WTC11 (cell line): ENCODE results near the gene SGPL1. TPM values are rescaled to one million over a fixed set of nuclear protein-coding genes. Genes with fewer than 3 reads are reported as not detected.

Source experiments
- ATAC-seq: fragments of 200-7000 bp; cut with Tn5 transposase; 2 replicates; pipeline ENCODE4 v1.10.0; 2021; ENCODE audit warnings: mild to moderate bottlenecking, moderate library complexity
- CTCF ChIA-PET: fragments of 300-600 bp; sonication (Branson Sonifier 250); formaldehyde crosslinking; loops from one replicate; lab custom pipeline; 2021; ENCODE audit warnings: antibody characterized with exemption; lab: Charles Lee
- POLR2A ChIA-PET: fragments of 350-600 bp; sonication (Branson Sonifier 250); formaldehyde crosslinking; loops from one replicate; lab custom pipeline; 2021; ENCODE audit warnings: antibody characterized with exemption; lab: Charles Lee
- DNase-seq: peaks from one replicate; pipeline ENCODE4 v3.0.0; 2021; ENCODE audit warnings: low spot score
- H3K27ac Mint-ChIP-seq: 2 replicates; pipeline ENCODE4 v1.8.0; 2021; ENCODE audit warnings: mixed read lengths
- H3K27me3 Mint-ChIP-seq: 2 replicates; pipeline ENCODE4 v1.8.0; 2021; ENCODE audit warnings: low read depth, mild to moderate bottlenecking, moderate library complexity, mixed read lengths
- H3K36me3 Mint-ChIP-seq: 2 replicates; pipeline ENCODE4 v1.8.0; 2021; ENCODE audit warnings: mixed read lengths
- H3K4me1 Mint-ChIP-seq: 2 replicates; pipeline ENCODE4 v1.8.0; 2022; ENCODE audit warnings: mixed read lengths
- H3K4me3 Mint-ChIP-seq: 2 replicates; pipeline ENCODE4 v1.8.0; 2021; ENCODE audit warnings: mild to moderate bottlenecking, moderate library complexity, mixed read lengths
- H3K9me3 Mint-ChIP-seq: 2 replicates; pipeline ENCODE4 v1.8.0; 2021; ENCODE audit warnings: mixed read lengths
- CBFB ChIP-seq: sonication (generic); formaldehyde crosslinking; IDR thresholded peaks from 2 replicates; pipeline ENCODE4 v1.8.1; 2022; ENCODE audit warnings: mild to moderate bottlenecking, low read depth, missing genetic modification reagents
- CREM ChIP-seq: sonication (generic); formaldehyde crosslinking; IDR thresholded peaks from 2 replicates; pipeline ENCODE4 v1.8.1; 2022; ENCODE audit warnings: mild to moderate bottlenecking, missing genetic modification reagents, moderate library complexity
- ESRRA ChIP-seq: sonication (generic); formaldehyde crosslinking; IDR thresholded peaks from 2 replicates; pipeline ENCODE4 v1.8.1; 2022; ENCODE audit warnings: mild to moderate bottlenecking, missing genetic modification reagents, borderline replicate concordance
- FOXK1 ChIP-seq: sonication (generic); formaldehyde crosslinking; IDR thresholded peaks from 2 replicates; pipeline ENCODE4 v1.8.0; 2022; ENCODE audit warnings: mild to moderate bottlenecking, moderate library complexity, missing genetic modification reagents
- GTF2I ChIP-seq: fragments of 250-450 bp; sonication (Bioruptor Pico); conservative IDR thresholded peaks from 2 replicates; pipeline ENCODE4 v1.4.0; 2021; ENCODE audit warnings: mild to moderate bottlenecking
- IRF2 ChIP-seq: sonication (generic); formaldehyde crosslinking; IDR thresholded peaks from 2 replicates; pipeline ENCODE4 v1.8.0; 2022; ENCODE audit warnings: low read depth, missing genetic modification reagents, borderline replicate concordance
- NR1H2 ChIP-seq: sonication (generic); formaldehyde crosslinking; IDR thresholded peaks from 2 replicates; pipeline ENCODE4 v1.9.0; 2021; ENCODE audit warnings: mild to moderate bottlenecking, moderate library complexity, missing genetic modification reagents
- NR2C2 ChIP-seq: sonication (generic); formaldehyde crosslinking; IDR thresholded peaks from 2 replicates; pipeline ENCODE4 v1.8.0; 2022; ENCODE audit warnings: mild to moderate bottlenecking, missing genetic modification reagents
- NR3C1 ChIP-seq: sonication (generic); formaldehyde crosslinking; conservative IDR thresholded peaks from 2 replicates; pipeline ENCODE4 v1.8.1; 2023; ENCODE audit warnings: low read depth, mild to moderate bottlenecking, missing genetic modification reagents
- OVOL2 ChIP-seq: fragments of 250-450 bp; sonication (Bioruptor Pico); IDR thresholded peaks from 2 replicates; pipeline ENCODE4 v1.9.0; 2021; ENCODE audit warnings: mild to moderate bottlenecking, borderline replicate concordance
- SP1 ChIP-seq: sonication (generic); formaldehyde crosslinking; conservative IDR thresholded peaks from 2 replicates; pipeline ENCODE4 v1.8.1; 2022; ENCODE audit warnings: missing genetic modification reagents
- TCF7 ChIP-seq: sonication (generic); formaldehyde crosslinking; IDR thresholded peaks from 2 replicates; pipeline ENCODE4 v1.8.0; 2022; ENCODE audit warnings: mild to moderate bottlenecking, low read depth, missing genetic modification reagents, moderate library complexity
- ZNF121 ChIP-seq: sonication (generic); formaldehyde crosslinking; IDR thresholded peaks from 2 replicates; pipeline ENCODE4 v1.8.0; 2023; ENCODE audit warnings: missing genetic modification reagents
- ZNF219 ChIP-seq: sonication (generic); formaldehyde crosslinking; IDR thresholded peaks from 2 replicates; pipeline ENCODE4 v1.8.0; 2023; ENCODE audit warnings: missing genetic modification reagents, mild to moderate bottlenecking, borderline replicate concordance
- ZNF671 ChIP-seq: fragments of 250-450 bp; sonication (Bioruptor Pico); IDR thresholded peaks from 2 replicates; pipeline ENCODE4 v1.8.0; 2021; ENCODE audit warnings: mild to moderate bottlenecking
- total RNA-seq: library from RNA; stranded (reverse); gene quantifications from 3 replicates; pipeline ENCODE4 v1.2.3, GENCODE V29; 2021
- TF ChIP-seq, protein P1 (sequence below): sonication (generic); formaldehyde crosslinking; IDR thresholded peaks from 2 replicates; pipeline ENCODE4 v1.8.1; 2023; ENCODE audit warnings: mild to moderate bottlenecking, missing genetic modification reagents, moderate library complexity
- TF ChIP-seq, protein P2 (sequence below): sonication (generic); formaldehyde crosslinking; IDR thresholded peaks from 2 replicates; pipeline ENCODE4 v1.8.0; 2022; ENCODE audit warnings: mild to moderate bottlenecking, missing genetic modification reagents
- TF ChIP-seq, protein P3 (sequence below): sonication (generic); formaldehyde crosslinking; IDR thresholded peaks from 2 replicates; pipeline ENCODE4 v1.8.1; 2022; ENCODE audit warnings: low read depth, missing genetic modification reagents, borderline replicate concordance
- TF ChIP-seq, protein P4 (sequence below): sonication (generic); formaldehyde crosslinking; IDR thresholded peaks from 2 replicates; pipeline ENCODE4 v1.8.1; 2023; ENCODE audit warnings: mild to moderate bottlenecking, missing genetic modification reagents, borderline replicate concordance
- TF ChIP-seq, protein P5 (sequence below): fragments of 200-600 bp; IDR thresholded peaks from 2 replicates; pipeline ENCODE4 v1.8.0; 2022; ENCODE audit warnings: antibody characterized with exemption
- TF ChIP-seq, protein P6 (sequence below): fragments of 250-450 bp; sonication (Bioruptor Pico); IDR thresholded peaks from 2 replicates; pipeline ENCODE4 v1.9.0; 2021; ENCODE audit warnings: moderate library complexity, mild to moderate bottlenecking, inconsistent platforms, borderline replicate concordance

SGPL1 gene
- total RNA-seq, 1 experiment from 2014 or later = 44.6 TPM

DNA sequence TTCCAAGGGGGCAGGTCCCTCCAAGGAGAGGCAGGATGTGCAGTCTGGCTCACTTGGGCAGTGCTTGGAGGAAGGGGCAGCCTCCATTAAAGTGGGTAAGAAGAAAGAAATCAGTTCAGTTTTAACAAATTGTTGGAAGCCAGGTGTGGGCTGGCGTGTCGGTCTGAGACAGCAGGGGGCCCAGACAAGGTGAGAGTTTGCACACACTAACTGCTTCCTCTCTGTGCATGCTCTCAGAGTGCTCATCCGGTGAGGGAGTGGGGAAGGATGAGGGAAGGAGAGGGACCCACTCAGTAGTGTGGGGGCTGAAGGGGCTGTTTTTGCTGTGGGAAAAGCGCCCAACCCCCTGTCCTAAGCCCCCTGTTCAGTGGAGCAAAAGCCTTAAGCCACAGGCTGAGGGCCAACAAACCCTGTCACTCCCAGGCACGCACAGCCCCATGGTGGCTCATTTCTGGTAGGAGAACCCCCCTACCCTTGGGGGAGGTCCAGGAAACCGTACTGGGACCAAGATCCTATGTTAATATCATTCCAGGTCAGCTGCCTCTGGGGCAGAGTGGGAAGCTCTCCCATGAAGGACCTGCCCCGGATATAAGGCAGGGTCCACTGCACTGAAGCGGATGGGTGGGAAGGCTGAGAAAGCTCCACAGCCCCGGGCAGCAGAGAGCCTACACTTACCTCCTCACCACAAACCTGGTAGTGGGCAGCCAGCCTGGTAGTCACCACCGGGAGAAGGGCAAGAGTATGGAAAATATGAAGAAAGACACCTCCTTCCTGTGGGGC lies 77.7 kb downstream of the SGPL1 start:
- Mint-ChIP-seq H3K27me3 (no peaks in the 10 kb centered on the region; the same call in 1 of the 2 replicates), H3K4me1 (peaks cover 43% of the 10 kb centered on the region), H3K36me3 (no peaks in the 10 kb centered on the region), H3K9me3 (peaks cover 10% of the 10 kb centered on the region), H3K27ac (no peak overlapping the region), H3K4me3 (no peak overlapping the region)
- DNase-seq (no peak), ATAC-seq (0 out of 2 replicates have a peak, but pooled peaks have one; percentile 6)
- CTCF ChIA-PET = interaction anchor here (0.5 to 2.7 kb wide), 4 partner anchors 10 to 434 kb away, joined by 3 to 14 read pairs (median 3); no protein-coding TSS in a partner anchor
- TF ChIP-seq, protein P1, sequence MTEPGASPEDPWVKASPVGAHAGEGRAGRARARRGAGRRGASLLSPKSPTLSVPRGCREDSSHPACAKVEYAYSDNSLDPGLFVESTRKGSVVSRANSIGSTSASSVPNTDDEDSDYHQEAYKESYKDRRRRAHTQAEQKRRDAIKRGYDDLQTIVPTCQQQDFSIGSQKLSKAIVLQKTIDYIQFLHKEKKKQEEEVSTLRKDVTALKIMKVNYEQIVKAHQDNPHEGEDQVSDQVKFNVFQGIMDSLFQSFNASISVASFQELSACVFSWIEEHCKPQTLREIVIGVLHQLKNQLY (CRISPR knock-in tag) = no peak
- TF ChIP-seq, protein P2, sequence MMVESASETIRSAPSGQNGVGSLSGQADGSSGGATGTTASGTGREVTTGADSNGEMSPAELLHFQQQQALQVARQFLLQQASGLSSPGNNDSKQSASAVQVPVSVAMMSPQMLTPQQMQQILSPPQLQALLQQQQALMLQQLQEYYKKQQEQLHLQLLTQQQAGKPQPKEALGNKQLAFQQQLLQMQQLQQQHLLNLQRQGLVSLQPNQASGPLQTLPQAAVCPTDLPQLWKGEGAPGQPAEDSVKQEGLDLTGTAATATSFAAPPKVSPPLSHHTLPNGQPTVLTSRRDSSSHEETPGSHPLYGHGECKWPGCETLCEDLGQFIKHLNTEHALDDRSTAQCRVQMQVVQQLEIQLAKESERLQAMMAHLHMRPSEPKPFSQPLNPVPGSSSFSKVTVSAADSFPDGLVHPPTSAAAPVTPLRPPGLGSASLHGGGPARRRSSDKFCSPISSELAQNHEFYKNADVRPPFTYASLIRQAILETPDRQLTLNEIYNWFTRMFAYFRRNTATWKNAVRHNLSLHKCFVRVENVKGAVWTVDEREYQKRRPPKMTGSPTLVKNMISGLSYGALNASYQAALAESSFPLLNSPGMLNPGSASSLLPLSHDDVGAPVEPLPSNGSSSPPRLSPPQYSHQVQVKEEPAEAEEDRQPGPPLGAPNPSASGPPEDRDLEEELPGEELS (CRISPR knock-in tag) = no peak
- TF ChIP-seq CREM (CRISPR knock-in tag) (no peak), FOXK1 (CRISPR knock-in tag) (no peak)
- POLR2A ChIA-PET = no interaction called here

DNA sequence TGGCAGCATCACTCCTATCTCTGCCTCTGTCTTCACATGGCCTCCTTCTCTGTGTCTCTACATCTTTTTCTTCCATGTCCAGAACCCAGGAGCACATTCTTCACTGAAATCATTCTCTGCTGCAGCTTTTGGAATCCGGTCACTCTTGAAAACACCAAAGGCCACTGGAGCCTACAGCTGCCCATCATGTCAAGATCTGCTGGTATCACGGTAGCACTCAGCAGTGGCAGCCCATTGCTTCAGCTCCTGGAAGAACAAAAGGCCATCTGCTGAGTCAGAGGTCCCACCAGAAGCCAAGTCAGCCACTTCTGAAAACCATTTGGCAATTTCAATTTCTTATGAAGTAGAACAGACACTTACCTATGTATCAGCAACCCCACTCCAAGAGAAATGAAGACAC lies 78.7 kb downstream of the SGPL1 start:
- Mint-ChIP-seq H3K9me3 (peaks cover 10% of the 10 kb centered on the region), H3K4me1 (peaks cover 35% of the 10 kb centered on the region), H3K27ac (no peak overlapping the region), H3K36me3 (no peaks in the 10 kb centered on the region), H3K4me3 (no peak overlapping the region), H3K27me3 (no peaks in the 10 kb centered on the region; the same call in 1 of the 2 replicates)
- no peak for DNase-seq
- ChIA-PET POLR2A (no interaction called here), CTCF (interaction anchor here (1.0 to 2.7 kb wide), 2 partner anchors 9 to 120 kb away, joined by 3 to 14 read pairs; no protein-coding TSS in a partner anchor)
- ATAC-seq = no peak
- TF ChIP-seq NR3C1 (CRISPR knock-in tag) (no peak), NR2C2 (CRISPR knock-in tag) (no peak), CBFB (CRISPR knock-in tag) (no peak), GTF2I (CRISPR knock-in tag) (no peak), ZNF219 (CRISPR knock-in tag) (no peak), NR1H2 (CRISPR knock-in tag) (no peak), TCF7 (CRISPR knock-in tag) (no peak)

DNA sequence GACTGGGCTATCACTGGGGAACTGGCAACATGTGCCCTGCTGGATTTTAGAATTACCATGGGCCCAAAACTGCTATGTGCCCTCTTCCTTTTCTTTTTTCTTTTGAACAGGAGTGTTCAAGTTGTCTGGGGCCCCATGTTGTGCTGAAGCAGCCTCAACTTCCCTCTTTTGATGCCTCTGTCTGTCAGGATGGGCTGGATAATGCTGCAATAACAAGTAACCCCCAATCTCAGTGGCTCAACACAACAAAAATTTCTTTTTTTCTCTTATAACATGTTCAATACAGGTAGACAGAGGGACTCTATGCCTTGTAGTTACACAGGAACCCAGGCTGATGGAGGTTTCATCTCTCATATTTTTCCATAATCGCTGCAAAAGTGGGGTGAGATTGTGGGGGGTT lies 80.8 kb downstream of the SGPL1 start:
- no peak overlapping the region for H3K4me3 Mint-ChIP-seq
- POLR2A ChIA-PET = no interaction called here
- H3K27me3 Mint-ChIP-seq = no peaks in the 10 kb centered on the region; the same call in 1 of the 2 replicates
- H3K4me1 Mint-ChIP-seq = peaks cover 20% of the 10 kb centered on the region
- no peaks in the 10 kb centered on the region for H3K36me3 Mint-ChIP-seq
- CTCF ChIA-PET = interaction anchor here (0.8 kb wide), 1 partner anchor 28 kb away, joined by 3 read pairs; no protein-coding TSS in a partner anchor
- ATAC-seq (no peak), DNase-seq (no peak)
- peaks cover 10% of the 10 kb centered on the region for H3K9me3 Mint-ChIP-seq
- no peak overlapping the region for H3K27ac Mint-ChIP-seq
- TF ChIP-seq, protein P3, sequence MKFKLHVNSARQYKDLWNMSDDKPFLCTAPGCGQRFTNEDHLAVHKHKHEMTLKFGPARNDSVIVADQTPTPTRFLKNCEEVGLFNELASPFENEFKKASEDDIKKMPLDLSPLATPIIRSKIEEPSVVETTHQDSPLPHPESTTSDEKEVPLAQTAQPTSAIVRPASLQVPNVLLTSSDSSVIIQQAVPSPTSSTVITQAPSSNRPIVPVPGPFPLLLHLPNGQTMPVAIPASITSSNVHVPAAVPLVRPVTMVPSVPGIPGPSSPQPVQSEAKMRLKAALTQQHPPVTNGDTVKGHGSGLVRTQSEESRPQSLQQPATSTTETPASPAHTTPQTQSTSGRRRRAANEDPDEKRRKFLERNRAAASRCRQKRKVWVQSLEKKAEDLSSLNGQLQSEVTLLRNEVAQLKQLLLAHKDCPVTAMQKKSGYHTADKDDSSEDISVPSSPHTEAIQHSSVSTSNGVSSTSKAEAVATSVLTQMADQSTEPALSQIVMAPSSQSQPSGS (CRISPR knock-in tag) = no peak
- no peak for TF ChIP-seq OVOL2 (CRISPR knock-in tag)
- TF ChIP-seq ESRRA = no peak
- TF ChIP-seq SP1 = no peak
- no peak for TF ChIP-seq ZNF121 (CRISPR knock-in tag)
- no peak for TF ChIP-seq ZNF671
- TF ChIP-seq, protein P4, sequence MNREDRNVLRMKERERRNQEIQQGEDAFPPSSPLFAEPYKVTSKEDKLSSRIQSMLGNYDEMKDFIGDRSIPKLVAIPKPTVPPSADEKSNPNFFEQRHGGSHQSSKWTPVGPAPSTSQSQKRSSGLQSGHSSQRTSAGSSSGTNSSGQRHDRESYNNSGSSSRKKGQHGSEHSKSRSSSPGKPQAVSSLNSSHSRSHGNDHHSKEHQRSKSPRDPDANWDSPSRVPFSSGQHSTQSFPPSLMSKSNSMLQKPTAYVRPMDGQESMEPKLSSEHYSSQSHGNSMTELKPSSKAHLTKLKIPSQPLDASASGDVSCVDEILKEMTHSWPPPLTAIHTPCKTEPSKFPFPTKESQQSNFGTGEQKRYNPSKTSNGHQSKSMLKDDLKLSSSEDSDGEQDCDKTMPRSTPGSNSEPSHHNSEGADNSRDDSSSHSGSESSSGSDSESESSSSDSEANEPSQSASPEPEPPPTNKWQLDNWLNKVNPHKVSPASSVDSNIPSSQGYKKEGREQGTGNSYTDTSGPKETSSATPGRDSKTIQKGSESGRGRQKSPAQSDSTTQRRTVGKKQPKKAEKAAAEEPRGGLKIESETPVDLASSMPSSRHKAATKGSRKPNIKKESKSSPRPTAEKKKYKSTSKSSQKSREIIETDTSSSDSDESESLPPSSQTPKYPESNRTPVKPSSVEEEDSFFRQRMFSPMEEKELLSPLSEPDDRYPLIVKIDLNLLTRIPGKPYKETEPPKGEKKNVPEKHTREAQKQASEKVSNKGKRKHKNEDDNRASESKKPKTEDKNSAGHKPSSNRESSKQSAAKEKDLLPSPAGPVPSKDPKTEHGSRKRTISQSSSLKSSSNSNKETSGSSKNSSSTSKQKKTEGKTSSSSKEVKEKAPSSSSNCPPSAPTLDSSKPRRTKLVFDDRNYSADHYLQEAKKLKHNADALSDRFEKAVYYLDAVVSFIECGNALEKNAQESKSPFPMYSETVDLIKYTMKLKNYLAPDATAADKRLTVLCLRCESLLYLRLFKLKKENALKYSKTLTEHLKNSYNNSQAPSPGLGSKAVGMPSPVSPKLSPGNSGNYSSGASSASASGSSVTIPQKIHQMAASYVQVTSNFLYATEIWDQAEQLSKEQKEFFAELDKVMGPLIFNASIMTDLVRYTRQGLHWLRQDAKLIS (CRISPR knock-in tag) = no peak
- TF ChIP-seq, protein P5, sequence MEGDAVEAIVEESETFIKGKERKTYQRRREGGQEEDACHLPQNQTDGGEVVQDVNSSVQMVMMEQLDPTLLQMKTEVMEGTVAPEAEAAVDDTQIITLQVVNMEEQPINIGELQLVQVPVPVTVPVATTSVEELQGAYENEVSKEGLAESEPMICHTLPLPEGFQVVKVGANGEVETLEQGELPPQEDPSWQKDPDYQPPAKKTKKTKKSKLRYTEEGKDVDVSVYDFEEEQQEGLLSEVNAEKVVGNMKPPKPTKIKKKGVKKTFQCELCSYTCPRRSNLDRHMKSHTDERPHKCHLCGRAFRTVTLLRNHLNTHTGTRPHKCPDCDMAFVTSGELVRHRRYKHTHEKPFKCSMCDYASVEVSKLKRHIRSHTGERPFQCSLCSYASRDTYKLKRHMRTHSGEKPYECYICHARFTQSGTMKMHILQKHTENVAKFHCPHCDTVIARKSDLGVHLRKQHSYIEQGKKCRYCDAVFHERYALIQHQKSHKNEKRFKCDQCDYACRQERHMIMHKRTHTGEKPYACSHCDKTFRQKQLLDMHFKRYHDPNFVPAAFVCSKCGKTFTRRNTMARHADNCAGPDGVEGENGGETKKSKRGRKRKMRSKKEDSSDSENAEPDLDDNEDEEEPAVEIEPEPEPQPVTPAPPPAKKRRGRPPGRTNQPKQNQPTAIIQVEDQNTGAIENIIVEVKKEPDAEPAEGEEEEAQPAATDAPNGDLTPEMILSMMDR = no peak
- no peak for TF ChIP-seq IRF2
- TF ChIP-seq, protein P6, sequence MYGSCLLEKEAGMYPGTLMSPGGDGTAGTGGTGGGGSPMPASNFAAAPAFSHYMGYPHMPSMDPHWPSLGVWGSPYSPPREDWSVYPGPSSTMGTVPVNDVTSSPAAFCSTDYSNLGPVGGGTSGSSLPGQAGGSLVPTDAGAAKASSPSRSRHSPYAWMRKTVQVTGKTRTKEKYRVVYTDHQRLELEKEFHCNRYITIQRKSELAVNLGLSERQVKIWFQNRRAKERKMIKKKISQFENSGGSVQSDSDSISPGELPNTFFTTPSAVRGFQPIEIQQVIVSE (CRISPR knock-in tag) = no peak
